IMR-90 (cell line): ENCODE data around the gene KEAP1. TPM values are rescaled to one million over a fixed set of nuclear protein-coding genes. Genes with fewer than 3 reads are reported as not detected.

Experiments used
- ATAC-seq: fragments of 200-7000 bp; cut with Tn5 transposase; 2 replicates; pipeline ENCODE4 v1.9.1; 2020; ENCODE audit warnings: low read depth, mild to moderate bottlenecking, moderate library complexity
- BruUV-seq: library from RNA; stranded (reverse); fragments of 400-500 nt; replicated peaks from 2 replicates; lab custom pipeline; 2021; lab: Mats Ljungman, UMichigan
- CTCF ChIA-PET: fragments of 300-600 bp; formaldehyde crosslinking; extraction: SDS; loops from one replicate; lab custom pipeline; 2021; ENCODE audit warnings: antibody characterized with exemption; lab: Yijun Ruan, JAX
- POLR2A ChIA-PET: fragments of 300-600 bp; sonication (Branson Sonifier 250); formaldehyde crosslinking; loops from one replicate; lab custom pipeline; 2022; ENCODE audit warnings: antibody characterized with exemption; ENCODE audit not compliant: unreplicated experiment; lab: Charles Lee
- DNase-seq: peaks from one replicate; pipeline ENCODE4 v3.0.0; 2013
- H2AFZ ChIP-seq: replicated peaks from 2 replicates; pipeline ENCODE3; 2013; ENCODE audit warnings: low read length, mild to moderate bottlenecking; ENCODE audit not compliant: poor library complexity
- H2AK5ac ChIP-seq: 2 replicates; pipeline ENCODE4 v1.6.1; 2013; ENCODE audit warnings: low read depth, low read length, inconsistent platforms
- H2AK9ac ChIP-seq: replicated peaks from 2 replicates; pipeline ENCODE3; 2013; ENCODE audit warnings: mild to moderate bottlenecking, low read depth, low read length, moderate library complexity; ENCODE audit not compliant: poor library complexity
- H2BK120ac ChIP-seq: 2 replicates; pipeline ENCODE4 v1.6.1; 2013; ENCODE audit warnings: low read depth, low read length, inconsistent platforms
- H2BK15ac ChIP-seq: 3 replicates; pipeline ENCODE4 v1.6.1; 2013; ENCODE audit warnings: low read depth, low read length, inconsistent platforms
- H2BK20ac ChIP-seq: 2 replicates; pipeline ENCODE4 v1.6.1; 2013; ENCODE audit warnings: low read depth, mild to moderate bottlenecking, inconsistent platforms, low read length, moderate library complexity
- H2BK5ac ChIP-seq: 2 replicates; pipeline ENCODE4 v1.6.1; 2013; ENCODE audit warnings: mild to moderate bottlenecking, low read depth, low read length, inconsistent platforms; ENCODE audit not compliant: poor library complexity, severe bottlenecking
- H3K14ac ChIP-seq: replicated peaks from 2 replicates; pipeline ENCODE4 v1.6.1; 2013; ENCODE audit warnings: low read depth, low read length, inconsistent platforms
- H3K18ac ChIP-seq: 2 replicates; pipeline ENCODE4 v1.6.1; 2013; ENCODE audit warnings: low read depth, low read length, control low read depth
- H3K23ac ChIP-seq: 2 replicates; pipeline ENCODE4 v1.6.1; 2013; ENCODE audit warnings: low read depth, low read length, inconsistent platforms
- H3K27ac ChIP-seq: 2 replicates; pipeline ENCODE4 v1.5.1; 2013; ENCODE audit warnings: mild to moderate bottlenecking, control low read depth, low read length; ENCODE audit not compliant: insufficient read depth
- H3K27me3 ChIP-seq: 2 replicates; pipeline ENCODE4 v1.6.1; 2013; ENCODE audit warnings: low read length; ENCODE audit not compliant: control insufficient read depth, insufficient read depth
- H3K36me3 ChIP-seq: 2 replicates; pipeline ENCODE4 v1.6.1; 2013; ENCODE audit warnings: low read length, mixed read lengths; ENCODE audit not compliant: control insufficient read depth, insufficient read depth
- H3K4ac ChIP-seq: 2 replicates; pipeline ENCODE4 v1.6.1; 2013; ENCODE audit warnings: low read depth, low read length, inconsistent platforms
- H3K4me1 ChIP-seq: 2 replicates; pipeline ENCODE4 v1.6.1; 2013; ENCODE audit warnings: low read length, mixed read lengths; ENCODE audit not compliant: control insufficient read depth, insufficient read depth
- H3K4me2 ChIP-seq: 2 replicates; pipeline ENCODE4 v1.6.1; 2013; ENCODE audit warnings: low read depth, mild to moderate bottlenecking, control low read depth, low read length, moderate library complexity
- H3K4me3 ChIP-seq: 2 replicates; pipeline ENCODE4 v1.5.1; 2013; ENCODE audit warnings: low read depth, mild to moderate bottlenecking, control low read depth, low read length, moderate library complexity; ENCODE audit not compliant: insufficient read depth
- H3K56ac ChIP-seq: 2 replicates; pipeline ENCODE4 v1.6.1; 2013; ENCODE audit warnings: low read length, inconsistent platforms; ENCODE audit not compliant: insufficient read depth; ENCODE audit errors: extremely low read depth
- H3K79me1 ChIP-seq, 2 experiments: 2 replicates each; pipeline ENCODE4 v1.6.1; 2013; ENCODE audit warnings: low read length in 2 of 2, inconsistent platforms in 1 of 2, low read depth in 1 of 2
- H3K9ac ChIP-seq: 2 replicates; pipeline ENCODE4 v1.6.1; 2013; ENCODE audit warnings: low read depth, low read length, control low read depth
- H3K9me1 ChIP-seq: 2 replicates; pipeline ENCODE4 v1.6.1; 2013; ENCODE audit warnings: low read length, inconsistent platforms; ENCODE audit not compliant: insufficient read depth
- H3K9me3 ChIP-seq: 2 replicates; pipeline ENCODE4 v1.6.1; 2013; ENCODE audit warnings: low read length; ENCODE audit not compliant: control insufficient read depth, insufficient read depth
- H4K20me1 ChIP-seq: 2 replicates; pipeline ENCODE4 v1.6.1; 2013; ENCODE audit warnings: low read length, inconsistent platforms; ENCODE audit not compliant: insufficient read depth
- H4K5ac ChIP-seq: 2 replicates; pipeline ENCODE4 v1.6.1; 2013; ENCODE audit warnings: mild to moderate bottlenecking, low read depth, low read length, control low read depth
- H4K8ac ChIP-seq, 2 experiments: 2 replicates each; pipeline ENCODE4 v1.6.1; 2013; ENCODE audit warnings: low read depth in 2 of 2, low read length in 2 of 2, control low read depth in 1 of 2, inconsistent platforms in 1 of 2
- H4K91ac ChIP-seq: 2 replicates; pipeline ENCODE4 v1.6.1; 2013; ENCODE audit warnings: low read depth, low read length, inconsistent platforms; ENCODE audit not compliant: insufficient read depth
- BHLHE40 ChIP-seq: fragments of 150-350 bp; IDR thresholded peaks from 2 replicates; pipeline ENCODE4 v1.6.1; 2016; ENCODE audit warnings: mild to moderate bottlenecking, low read depth, low read length
- WGBS, 2 experiments: methylation state at CpG; one replicate each; pipeline versions ENCODE4 v1.1.5 to v1.1.7; 2013; ENCODE audit warnings: missing lambda C conversion rate in 2 of 2; ENCODE audit not compliant: insufficient read length in 1 of 2; ENCODE audit errors: extremely low coverage in 2 of 2; 5-methylcytosine and 5-hydroxymethylcytosine counted together
- dilution Hi-C: fragments of 300-500 bp; cut with HindIII; formaldehyde crosslinking; loops from one replicate; pipeline ENCODE4 v1.14.3; 2018; ENCODE audit warnings: low sequenced_read_pairs; ENCODE audit not compliant: unreplicated experiment
- in situ Hi-C: fragments of 300-500 bp; cut with MboI; formaldehyde crosslinking; loops from 3 replicates; pipeline ENCODE4 v1.14.3; 2019; ENCODE audit warnings: low sequenced_read_pairs, inconsistent platforms, mixed read lengths
- intact Hi-C: fragments of 100-400 bp; cut with micrococcal nuclease; formaldehyde crosslinking; loops from 2 replicates; pipeline ENCODE4 v1.10.0; 2022
- polyA plus RNA-seq, 3 experiments: library from polyadenylated mRNA; depleted of rRNA; stranded (reverse); fragments of >200 nt; gene quantifications; 2 replicates each; pipeline ENCODE4 v1.2.3, GENCODE V29; 2012; ENCODE audit warnings: low replicate concordance in 1 of 3
- total RNA-seq: library from RNA; depleted of rRNA; stranded (reverse); fragments of >200 nt; gene quantifications from 2 replicates; pipeline ENCODE4 v1.2.3, GENCODE V29; 2012

The KEAP1 gene
- total and polyA plus RNA-seq, 2 of the 4 experiments (the other 2 are of a cell fraction) = 63.4 to 81.6 TPM

DNA sequence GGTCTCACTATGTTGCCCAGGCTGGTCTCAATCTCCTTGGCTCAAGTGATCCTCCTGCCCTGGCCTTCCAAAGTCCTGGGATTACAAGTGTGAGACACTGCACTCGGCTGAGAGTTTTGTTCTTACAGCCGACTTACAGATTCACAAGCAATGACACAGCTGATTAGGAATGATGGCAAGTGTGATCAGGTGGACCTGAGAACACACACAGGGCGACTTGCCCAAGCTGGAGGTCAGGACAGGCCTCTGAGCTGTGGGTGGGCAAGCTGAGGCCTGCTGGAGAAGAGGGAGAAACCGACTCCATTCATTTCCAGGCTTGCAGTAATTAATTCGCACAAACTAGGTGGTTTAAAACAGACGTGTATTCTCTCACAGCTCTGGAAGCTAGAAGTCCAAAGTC lies 32.5 kb upstream of the KEAP1 start:
- no peak for ATAC-seq
- no peak overlapping the region for H3K56ac ChIP-seq
- WGBS, 2 experiments = 35% methylated on average over 2 of the region's 6 CpGs; no CpG with 5 or more reads in 1 of the 2 experiments
- H4K91ac ChIP-seq = 0 out of 2 replicates have a peak overlapping the region, but pooled peaks have one; percentile 4
- no TSS peak for BruUV-seq
- H3K4me3 ChIP-seq = no peak overlapping the region
- H4K8ac ChIP-seq = no peak overlapping the region
- H3K23ac ChIP-seq = no peak overlapping the region
- TF ChIP-seq BHLHE40 = no peak
- H3K4me1 ChIP-seq = no peaks in the 10 kb centered on the region
- no peak overlapping the region for H2AK9ac ChIP-seq
- H4K20me1 ChIP-seq = no peaks in the 10 kb centered on the region
- H3K36me3 ChIP-seq = no peaks in the 10 kb centered on the region
- H3K27ac ChIP-seq = no peak overlapping the region
- DNase-seq = peak; percentile 36
- peaks cover 7% of the 10 kb centered on the region for H3K27me3 ChIP-seq
- POLR2A ChIA-PET = no interaction called here
- dilution Hi-C loops (no loop called here), in situ Hi-C loops (no loop called here), intact Hi-C loops (no loop called here)
- no peak overlapping the region for H2BK20ac ChIP-seq
- peaks cover 2% of the 10 kb centered on the region; the same call in 1 of the 2 replicates for H3K9me3 ChIP-seq
- H4K5ac ChIP-seq = no peak overlapping the region
- H3K9me1 ChIP-seq = no peaks in the 10 kb centered on the region
- H3K9ac ChIP-seq = no peak overlapping the region
- H2BK15ac ChIP-seq = no peak overlapping the region
- CTCF ChIA-PET = no interaction called here
- no peak overlapping the region for H3K14ac ChIP-seq
- no peak overlapping the region for H3K4ac ChIP-seq
- H2BK5ac ChIP-seq = no peak overlapping the region
- no peaks in the 10 kb centered on the region for H3K79me1 ChIP-seq
- H3K4me2 ChIP-seq = no peak overlapping the region
- peak overlapping the region; percentile 77 for H2AFZ ChIP-seq
- H3K18ac ChIP-seq = no peak overlapping the region
- H2BK120ac ChIP-seq = no peak overlapping the region
- H2AK5ac ChIP-seq = no peak overlapping the region
